Heart left ventricle (tissue), 16 donors: ENCODE results near the gene LCMT1. TPM values are rescaled to one million over a fixed set of nuclear protein-coding genes. Genes with fewer than 3 reads are reported as not detected.

Source experiments
- ATAC-seq, 4 donors: fragments of 200-7000 bp; cut with Tn5 transposase; one replicate each; pipeline ENCODE4 v1.9.1; 2020 to 2022; ENCODE audit warnings: moderate library complexity in 4 of 4, mild to moderate bottlenecking in 3 of 4, moderate number of reproducible peaks in 1 of 4
- DNase-seq, 5 donors: peaks; one replicate each; pipeline ENCODE4 v3.0.0-alpha.2; 2020
- H3K27ac ChIP-seq, 12 donors: fragments of 200-600 bp; sonication (generic) in 4 of 12; one replicate each; pipeline versions ENCODE4 v1.5.0 to v1.8.0; 2016 to 2022; ENCODE audit warnings: mild to moderate bottlenecking in 2 of 12
- H3K27me3 ChIP-seq, 9 donors: fragments of 200-600 bp; sonication (generic) in 2 of 9; one replicate each; pipeline versions ENCODE4 v1.5.1 to v1.8.0; 2016 to 2022; ENCODE audit warnings: mild to moderate bottlenecking in 3 of 9
- H3K36me3 ChIP-seq, 9 donors: fragments of 200-600 bp; sonication (generic) in 2 of 9; one replicate each; pipeline versions ENCODE4 v1.5.0 to v1.8.0; 2018 to 2022; ENCODE audit warnings: mild to moderate bottlenecking in 2 of 9
- H3K4me1 ChIP-seq, 12 donors: fragments of 200-600 bp; sonication (generic) in 4 of 12; one replicate each; pipeline versions ENCODE4 v1.5.0 to v1.8.0; 2016 to 2022; ENCODE audit warnings: mild to moderate bottlenecking in 3 of 12
- H3K4me3 ChIP-seq, 12 donors: fragments of 200-600 bp; sonication (generic) in 4 of 12; one replicate each; pipeline versions ENCODE4 v1.5.0 to v1.8.0; 2017 to 2022; ENCODE audit warnings: mild to moderate bottlenecking in 9 of 12, moderate library complexity in 4 of 12
- H3K9me3 ChIP-seq, 12 donors: fragments of 200-600 bp; sonication (generic) in 4 of 12; one replicate each; pipeline versions ENCODE4 v1.5.0 to v1.8.0; 2016 to 2022; ENCODE audit warnings: mild to moderate bottlenecking in 1 of 12
- POLR2A ChIP-seq, 2 donors: fragments of 450-650 bp; IDR thresholded peaks; one replicate each; pipeline ENCODE4 v1.6.1; 2017; ENCODE audit warnings: antibody characterized with exemption in 2 of 2, mild to moderate bottlenecking in 2 of 2, moderate library complexity in 2 of 2
- WGBS, 4 donors: extraction: QIAGEN DNeasy Blood & Tissue Kit in 2 of 4; methylation state at CpG; one replicate each; pipeline versions ENCODE4 v1.1.5 to v1.1.7; 2013 to 2018; 5-methylcytosine and 5-hydroxymethylcytosine counted together
- intact Hi-C, 10 donors: fragments of 100-400 bp; cut with DNase I; formaldehyde crosslinking; loops; one replicate each; pipeline versions ENCODE4 v1.11.1 to v1.14.2; 2022
- polyA plus RNA-seq, 2 donors: library from polyadenylated mRNA; stranded (reverse); fragments of 200-250 nt; gene quantifications; one replicate each; pipeline ENCODE4 v1.2.3, GENCODE V29; 2013
- total RNA-seq, 9 donors: library from RNA; depleted of rRNA in 2 of 9; stranded (reverse); fragments of >200 nt in 2 of 9; fragmentation: NEBNext Ultra II Directional in 3 of 9; extraction: Animal tissue kit (Norgen Biotek cat#: 25700) in 3 of 9; gene quantifications; one replicate each; pipeline versions ENCODE4 v1.1.0 to v1.2.4, GENCODE V29; 2016 to 2023
- TF ChIP-seq, protein P1 (sequence below), 12 donors: fragments of 200-600 bp; sonication (generic) in 4 of 12; IDR thresholded peaks; one replicate each; pipeline versions ENCODE4 v1.5.0 to v1.8.0; 2018 to 2022; ENCODE audit warnings: antibody characterized with exemption in 12 of 12, mild to moderate bottlenecking in 5 of 12
- donor health status: ischemic (EF 13 %, LVEDD 7.1; RV severe dilation, severe dysfunction).
- donor health status: healthy with polysubstance abuse.
- donor health status: DM: no; HTN: yes; CAD: no.
- donor health status: DM: no; HTN: no; CAD: no.
- donor health status: ischemic (EF 25% LVEDD 6.9; RV normal size, moderate dysfunction).
- donor health status: ischemic (EF 25% LVEDD 5.7; RV mildly dilated, moderate dysfunction).
- donor health status: healthy.
- donor health status: DM: yes; HTN: yes; CAD: no.
- donor health status: ischemic (EF 35%, LVEDD 5.7; RV mildly dilated, moderate dysfunction).
- donor health status: nonischemic (EF 11% LVEDD 7.7; RV severe dilation, severe dysfunction).
- donor health status: DM: yes; HTN: yes; CAD: no.
- donor health status: PGD.
- donor health status: ischemic (EF 29% LVEDD 5.4; RV normal size, mild dysfunction).
- donor health status: nonischemic (EF 23%, LVEDD 6.1; RV moderate dilation, normal function).

The LCMT1 gene
- total and polyA plus RNA-seq, 11 donors: 33.6 to 50.0 (median 39.6) TPM

DNA sequence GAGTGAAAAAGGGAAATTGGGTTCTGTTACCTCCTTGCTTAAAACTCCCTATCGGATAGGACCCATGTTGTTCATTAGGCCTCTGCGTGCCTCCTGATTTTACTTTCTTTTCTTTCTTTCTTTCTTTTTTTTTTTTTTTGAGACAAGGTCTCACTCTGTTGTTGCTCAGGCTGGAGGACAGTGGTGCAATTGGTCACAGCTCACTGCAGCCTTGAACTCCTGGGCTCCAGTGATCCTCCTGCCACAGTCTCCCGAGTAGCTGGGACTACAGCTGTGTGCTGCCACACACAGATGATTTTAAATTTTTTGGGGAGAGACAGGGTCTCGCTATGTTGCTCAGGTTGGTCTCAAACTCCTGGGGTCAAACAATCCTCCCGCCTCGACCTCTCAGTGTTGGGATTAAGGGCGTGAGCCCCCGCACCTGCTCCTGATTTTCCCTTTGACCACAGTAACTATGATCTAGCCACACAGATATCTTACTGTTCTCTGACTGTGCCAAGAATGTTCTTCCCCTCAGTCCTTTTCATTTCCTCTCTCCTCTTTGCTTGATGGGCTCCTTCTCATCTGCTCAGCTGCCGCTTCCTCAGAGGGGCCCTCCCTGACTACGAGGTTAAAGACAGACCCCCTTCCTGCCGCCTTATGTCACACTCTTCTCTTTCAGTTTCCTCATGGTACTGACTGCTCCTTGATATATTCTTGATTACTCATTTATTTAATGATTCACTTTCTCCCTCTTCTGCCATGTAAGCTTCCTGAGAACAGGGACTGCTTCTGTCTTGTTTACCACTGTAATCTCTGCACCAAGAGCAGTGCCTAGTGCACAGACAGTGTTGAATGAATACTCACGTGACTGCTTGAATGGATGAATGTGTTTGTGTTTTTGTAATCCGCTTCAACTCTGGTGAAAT lies 44.3 kb downstream of the LCMT1 start:
- Histone ChIP-seq H3K4me3 (no peak overlapping the region), H3K27ac (no peak overlapping the region), H3K9me3 (no peaks in the 10 kb centered on the region), H3K27me3 (no peaks in the 10 kb centered on the region), H3K4me1 (peaks cover 0 to 7% (median 0%) of the 10 kb centered on the region in 12 donors), H3K36me3 (peaks cover 0 to 80% (median 65%) of the 10 kb centered on the region in 9 donors)
- no peak for TF ChIP-seq POLR2A (IDR thresholded peaks at IDR 0.05)
- TF ChIP-seq, protein P1, sequence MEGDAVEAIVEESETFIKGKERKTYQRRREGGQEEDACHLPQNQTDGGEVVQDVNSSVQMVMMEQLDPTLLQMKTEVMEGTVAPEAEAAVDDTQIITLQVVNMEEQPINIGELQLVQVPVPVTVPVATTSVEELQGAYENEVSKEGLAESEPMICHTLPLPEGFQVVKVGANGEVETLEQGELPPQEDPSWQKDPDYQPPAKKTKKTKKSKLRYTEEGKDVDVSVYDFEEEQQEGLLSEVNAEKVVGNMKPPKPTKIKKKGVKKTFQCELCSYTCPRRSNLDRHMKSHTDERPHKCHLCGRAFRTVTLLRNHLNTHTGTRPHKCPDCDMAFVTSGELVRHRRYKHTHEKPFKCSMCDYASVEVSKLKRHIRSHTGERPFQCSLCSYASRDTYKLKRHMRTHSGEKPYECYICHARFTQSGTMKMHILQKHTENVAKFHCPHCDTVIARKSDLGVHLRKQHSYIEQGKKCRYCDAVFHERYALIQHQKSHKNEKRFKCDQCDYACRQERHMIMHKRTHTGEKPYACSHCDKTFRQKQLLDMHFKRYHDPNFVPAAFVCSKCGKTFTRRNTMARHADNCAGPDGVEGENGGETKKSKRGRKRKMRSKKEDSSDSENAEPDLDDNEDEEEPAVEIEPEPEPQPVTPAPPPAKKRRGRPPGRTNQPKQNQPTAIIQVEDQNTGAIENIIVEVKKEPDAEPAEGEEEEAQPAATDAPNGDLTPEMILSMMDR (IDR thresholded peaks at IDR 0.05): no peak
- DNase-seq: no peak
- no peak for ATAC-seq
- intact Hi-C loops: no loop called here
- WGBS, 4 donors: 92 to 97% (median 96%) methylated on average over 13 of the region's 13 CpGs

DNA sequence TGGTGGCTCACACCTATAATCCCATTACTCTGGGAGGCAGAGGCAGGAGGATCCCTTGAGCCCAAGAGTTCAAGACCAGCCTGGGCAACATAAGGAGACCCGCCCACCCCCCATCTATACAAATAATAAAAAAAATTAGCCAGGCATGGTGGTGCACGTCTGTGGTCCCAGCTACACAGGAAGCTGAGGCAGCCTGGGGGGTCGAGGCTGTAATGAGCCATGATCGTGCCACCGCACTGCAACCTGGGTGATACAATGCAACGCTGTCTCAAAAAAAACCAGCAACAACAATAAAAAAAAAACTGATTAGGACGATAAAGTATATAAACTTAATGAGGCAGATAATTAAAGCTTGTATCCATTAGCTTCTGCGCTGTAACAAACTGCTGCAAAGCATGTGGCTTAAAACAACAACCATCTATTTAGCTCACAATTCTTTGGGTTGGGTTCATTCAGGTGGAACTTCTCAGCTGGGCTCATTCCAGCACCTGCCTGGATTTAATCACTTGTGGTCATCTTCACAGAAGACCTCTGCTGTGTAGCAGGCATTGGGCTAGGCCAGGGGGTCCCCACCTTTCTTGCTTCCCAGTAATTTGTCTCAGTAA lies 45.8 kb downstream of the LCMT1 start:
- DNase-seq (no peak), ATAC-seq (no peak)
- H3K36me3 ChIP-seq: peaks cover 0 to 89% (median 73%) of the 10 kb centered on the region in 9 donors
- intact Hi-C loops: no loop called here
- no peak overlapping the region for H3K27ac ChIP-seq
- H3K4me1 ChIP-seq: peaks cover 0 to 7% (median 0%) of the 10 kb centered on the region in 12 donors
- TF ChIP-seq POLR2A (IDR thresholded peaks at IDR 0.05): no peak
- TF ChIP-seq, protein P1 (IDR thresholded peaks at IDR 0.05): no peak
- no peaks in the 10 kb centered on the region for H3K27me3 ChIP-seq
- no peaks in the 10 kb centered on the region for H3K9me3 ChIP-seq
- no peak overlapping the region for H3K4me3 ChIP-seq
- 91 to 95% (median 94%) methylated on average over 8 of the region's 8 CpGs for WGBS, 4 donors

DNA sequence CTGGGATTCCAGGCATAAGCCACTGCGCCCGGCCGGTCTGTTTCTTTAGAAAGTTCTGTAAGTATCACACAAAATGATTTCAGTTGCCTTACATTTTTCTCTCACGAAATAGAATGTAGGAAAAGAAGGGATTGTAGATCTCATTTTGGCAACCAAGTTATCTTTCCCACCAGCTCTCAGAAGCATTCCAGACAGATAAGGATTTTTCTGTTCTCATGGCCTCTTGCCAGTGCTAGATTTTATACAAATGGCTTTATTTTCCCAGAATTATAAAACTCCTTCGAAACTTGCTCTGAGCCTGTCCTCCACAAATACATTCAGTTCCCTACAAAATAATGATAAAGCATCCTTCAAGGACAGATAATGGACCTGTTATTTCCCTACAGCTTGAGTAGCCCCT lies 46.9 kb downstream of the LCMT1 start:
- Histone ChIP-seq H3K4me1 (peaks cover 0 to 7% (median 0%) of the 10 kb centered on the region in 12 donors), H3K27ac (no peak overlapping the region), H3K36me3 (peaks cover 0 to 90% (median 73%) of the 10 kb centered on the region in 9 donors), H3K27me3 (no peaks in the 10 kb centered on the region), H3K4me3 (no peak overlapping the region), H3K9me3 (no peaks in the 10 kb centered on the region)
- ATAC-seq: no peak
- 71 to 85% (median 78%) methylated on average over 5 of the region's 5 CpGs for WGBS, 4 donors
- DNase-seq: no peak
- no peak for TF ChIP-seq POLR2A (IDR thresholded peaks at IDR 0.05)
- TF ChIP-seq, protein P1 (IDR thresholded peaks at IDR 0.05): no peak
- intact Hi-C loops: no loop called here

DNA sequence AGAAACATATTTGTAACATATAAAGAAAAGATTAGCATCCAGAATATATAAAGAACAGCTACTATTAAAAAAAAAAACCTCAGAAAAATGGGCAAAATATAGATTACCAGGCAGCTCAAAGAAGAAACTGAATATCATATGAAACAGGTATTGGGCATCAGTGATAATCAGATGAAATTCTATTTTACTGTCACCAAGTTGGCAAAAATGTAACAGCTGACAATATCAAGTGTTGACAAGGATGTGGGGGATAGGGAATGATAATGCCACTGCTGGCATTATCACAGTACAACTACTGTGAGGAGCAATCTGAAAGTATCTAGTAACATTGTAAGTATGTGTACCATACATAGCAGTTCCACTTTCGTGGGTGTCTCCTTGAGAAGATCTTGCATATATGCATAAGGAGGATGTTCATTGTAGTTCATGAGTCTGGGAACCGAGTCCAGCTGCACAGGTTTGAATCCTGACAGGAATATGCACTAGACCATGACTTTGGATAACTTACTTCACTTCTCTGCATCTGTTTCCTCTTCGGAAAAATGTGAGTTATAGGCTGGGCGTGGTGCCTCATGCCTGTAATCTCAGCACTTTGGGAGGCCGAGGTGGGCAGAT lies 50.3 kb downstream of the LCMT1 start:
- Histone ChIP-seq H3K27ac (no peak overlapping the region), H3K36me3 (peaks cover 0 to 99% (median 84%) of the 10 kb centered on the region in 9 donors), H3K27me3 (no peaks in the 10 kb centered on the region), H3K4me1 (peaks cover 0 to 7% (median 0%) of the 10 kb centered on the region in 12 donors), H3K9me3 (no peaks in the 10 kb centered on the region), H3K4me3 (no peak overlapping the region)
- DNase-seq (no peak), ATAC-seq (no peak)
- intact Hi-C loops: no loop called here
- WGBS, 4 donors: 96 to 99% (median 98%) methylated on average over 5 of the region's 5 CpGs
- no peak for TF ChIP-seq POLR2A (IDR thresholded peaks at IDR 0.05)
- TF ChIP-seq, protein P1 (IDR thresholded peaks at IDR 0.05): no peak
